SKM-1 (cell line): ENCODE measurements around the gene APOL3.
"Not testable (repeated sequence)": the region's sequence is repeated elsewhere in the genome, so short reads cannot be mapped to it uniquely, and the experiment has no call there.

Source experiments
- DNase-seq: peaks from one replicate; lab custom pipeline; 2025; ENCODE audit not compliant: unreplicated experiment; lab: John Stamatoyannopoulos, UW

Gene APOL3

GRCh38 chr22:36136988-36137387 is 23.6 kb downstream of the APOL3 start:
- DNase-seq: no peak

GRCh38 chr22:36136475-36136874 is 24.1 kb downstream of the APOL3 start:
- no peak for DNase-seq

DNA sequence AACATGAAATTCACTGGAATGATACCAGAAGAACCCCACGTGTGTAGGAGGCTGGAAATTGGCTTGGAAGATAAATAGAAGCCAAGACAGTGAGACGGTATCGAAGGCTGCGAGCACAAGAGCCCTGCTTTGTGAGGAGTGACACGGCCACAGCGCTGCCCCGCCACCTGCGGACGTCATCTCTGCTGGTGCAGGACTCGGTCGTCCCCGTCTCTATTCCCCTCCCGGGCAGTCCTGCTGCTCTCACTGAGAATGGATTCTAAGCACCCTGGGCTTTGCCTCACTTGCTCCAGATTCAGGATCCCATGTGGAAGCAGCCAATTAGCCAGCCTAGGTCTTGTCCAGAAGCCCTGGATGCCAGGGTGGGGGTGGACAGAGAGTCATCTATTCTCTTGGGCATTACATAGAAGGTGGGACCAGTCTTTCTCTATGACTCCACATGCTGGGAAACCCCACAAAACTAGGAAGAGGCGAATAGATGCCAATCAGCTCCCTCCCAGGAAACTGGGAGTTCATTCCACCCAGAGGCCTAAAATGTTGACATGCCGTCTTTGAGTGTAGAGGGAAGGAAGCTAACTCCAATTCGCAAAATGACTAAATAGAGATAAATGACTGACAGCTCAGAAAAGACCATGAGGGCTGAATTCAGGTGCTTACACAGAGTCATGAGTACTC is 25.1 kb downstream of the APOL3 start:
- no peak for DNase-seq

DNA sequence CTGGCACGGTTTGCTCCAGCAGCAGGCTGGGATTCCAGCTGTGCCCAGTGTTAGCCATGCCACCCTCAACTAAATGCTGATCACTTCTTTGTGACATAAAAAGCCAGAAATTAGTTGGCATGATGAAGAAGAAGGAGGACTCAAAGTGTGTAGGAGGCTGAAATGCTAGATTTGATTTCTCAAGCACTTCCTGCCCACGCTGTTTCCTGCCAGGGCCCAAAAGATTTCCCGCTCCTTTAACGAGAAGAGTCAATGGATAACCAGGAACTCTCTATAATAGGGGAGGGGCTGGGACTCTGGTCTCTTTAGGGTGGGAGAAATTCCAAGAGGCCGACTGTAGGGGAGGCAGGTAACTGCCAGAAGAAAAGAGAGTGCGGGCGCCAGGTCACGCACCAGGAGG is 26.4 kb downstream of the APOL3 start:
- DNase-seq: no peak

- DNase-seq: no peak
Measured at GRCh38 chr22:36131907-36132306, 28.6 kb downstream of the APOL3 start.

DNA sequence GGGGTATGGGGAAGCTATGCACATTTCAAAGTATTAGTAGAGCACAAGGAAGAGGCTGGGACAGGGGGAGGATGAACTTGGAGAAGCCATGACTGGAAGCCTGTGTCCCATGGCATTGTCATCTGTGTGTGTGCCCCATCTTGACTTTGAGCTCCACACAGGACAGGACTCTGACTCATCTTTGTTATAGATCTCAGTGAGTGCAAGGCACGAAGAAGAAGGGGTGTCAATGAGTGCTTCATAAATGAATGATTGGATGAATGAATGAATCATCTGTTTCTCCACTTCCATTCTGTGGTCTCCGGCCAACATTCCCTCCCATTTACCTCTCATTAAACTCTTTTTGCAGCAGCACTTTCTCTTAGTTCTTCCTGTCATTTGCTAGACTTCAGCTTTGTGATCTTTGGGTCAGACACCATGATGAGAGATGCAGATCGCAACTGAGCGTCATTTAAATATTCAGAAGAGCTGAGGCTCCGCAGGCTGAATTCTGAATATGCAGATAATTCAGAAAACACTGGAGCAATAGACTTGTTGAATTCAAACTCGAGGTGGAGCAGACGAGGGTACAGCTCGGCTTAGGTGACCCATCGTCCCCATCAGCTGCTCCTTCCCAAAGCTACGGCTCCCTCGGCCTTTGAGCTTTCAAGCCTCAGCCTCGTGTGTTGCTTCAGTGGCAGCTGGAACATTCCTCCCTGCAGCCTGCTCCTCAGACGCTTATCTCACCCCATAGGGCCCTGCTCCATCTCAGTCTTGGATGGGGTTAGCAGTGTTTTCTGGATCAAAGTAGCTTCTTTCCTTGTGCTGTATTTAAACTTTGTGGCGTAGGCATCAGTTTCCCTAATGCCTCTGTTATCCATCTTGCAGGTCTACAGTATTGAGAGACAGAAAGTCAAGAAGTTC is 30.8 kb downstream of the APOL3 start:
- DNase-seq: no peak

GRCh38 chr22:36129071-36129470 is 31.5 kb downstream of the APOL3 start:
- DNase-seq: no peak

GRCh38 chr22:36125994-36126531 is 34.5 kb downstream of the APOL3 start:
- no peak for DNase-seq

DNA sequence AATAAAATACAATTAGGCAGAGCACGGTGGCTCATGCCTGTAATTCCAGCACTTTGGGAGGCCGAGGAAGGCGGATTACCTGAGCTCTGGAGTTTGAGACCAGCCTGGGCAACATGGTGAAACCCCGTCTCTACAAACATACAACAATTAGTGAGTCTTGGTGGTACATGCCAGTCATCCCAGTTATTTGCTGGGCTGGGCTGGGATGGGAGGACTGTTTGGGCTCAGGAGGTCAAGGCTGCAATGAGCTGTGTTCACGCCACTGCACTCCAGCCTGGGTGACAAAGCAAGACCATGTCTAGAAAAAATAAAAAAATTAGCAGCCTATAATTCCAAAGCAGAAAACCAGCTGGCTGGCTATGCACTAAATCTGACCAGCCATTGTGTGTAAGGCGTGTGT is 35.1 kb downstream of the APOL3 start:
- DNase-seq: no peak

DNA sequence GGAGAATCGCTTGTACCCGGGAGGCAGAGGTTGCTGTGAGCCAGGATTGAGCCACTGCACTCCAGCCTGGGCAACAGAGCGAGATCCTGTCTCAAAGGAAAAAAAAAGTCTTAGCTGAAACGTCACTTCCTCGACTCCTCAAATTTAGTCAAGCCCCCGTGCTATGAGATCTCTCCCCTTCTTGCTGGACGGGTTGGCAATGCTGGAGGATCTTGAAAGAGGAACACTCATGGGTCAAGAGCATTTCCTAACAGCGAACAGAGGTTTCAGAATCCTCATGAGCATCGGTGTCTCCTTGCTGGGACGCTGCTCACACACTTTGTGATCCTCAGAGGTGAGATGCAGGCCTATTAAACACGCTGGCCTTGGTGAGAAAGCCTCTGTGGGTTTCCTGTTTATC is 35.9 kb downstream of the APOL3 start:
- no peak for DNase-seq

DNA sequence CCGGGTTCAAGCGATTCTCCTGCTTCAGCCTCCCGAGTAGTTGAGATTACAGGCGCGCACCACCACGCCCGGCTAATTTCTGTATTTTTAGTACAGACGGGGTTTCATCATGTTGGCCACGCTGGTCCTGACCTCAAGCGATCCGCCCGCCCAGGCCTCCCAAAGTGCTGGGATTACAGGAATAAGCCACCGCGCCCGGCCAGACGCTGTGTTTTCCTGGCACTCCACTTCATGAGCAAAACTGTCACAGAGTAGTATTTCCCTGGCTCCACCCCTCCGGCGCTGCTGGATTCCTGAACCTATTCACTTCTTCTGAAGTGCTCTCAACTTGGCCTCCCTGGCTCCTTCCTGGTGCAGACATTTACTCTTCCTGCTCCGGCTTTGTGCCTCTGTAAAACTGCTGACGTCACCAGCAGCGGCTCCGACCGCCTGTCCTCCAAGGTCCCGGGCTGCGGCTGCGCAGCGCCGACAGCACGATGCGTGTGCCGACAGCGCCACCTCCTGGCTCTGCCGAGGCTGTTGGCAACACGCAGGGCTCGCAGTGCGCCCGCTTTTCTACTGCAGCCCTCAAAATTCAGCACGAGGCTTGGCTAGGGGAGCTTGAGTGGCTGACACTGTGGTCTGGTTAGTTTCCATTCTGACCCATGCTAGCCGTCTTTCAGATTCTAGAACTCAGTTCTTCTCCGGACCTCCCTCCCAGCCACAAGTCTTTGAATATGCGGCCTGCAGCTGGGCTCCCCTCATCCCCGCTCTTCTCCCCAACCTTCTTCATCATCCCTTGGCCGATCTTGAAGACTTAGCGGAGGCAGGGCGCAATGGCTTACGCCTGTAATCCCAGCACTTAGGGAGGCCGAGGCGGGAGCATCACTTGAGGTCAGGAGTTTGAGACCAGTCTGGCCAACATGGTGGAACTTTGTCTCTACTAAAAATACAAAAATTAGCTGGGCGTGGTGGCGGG is 36.6 kb downstream of the APOL3 start:
- DNase-seq: peak; percentile 86

DNA sequence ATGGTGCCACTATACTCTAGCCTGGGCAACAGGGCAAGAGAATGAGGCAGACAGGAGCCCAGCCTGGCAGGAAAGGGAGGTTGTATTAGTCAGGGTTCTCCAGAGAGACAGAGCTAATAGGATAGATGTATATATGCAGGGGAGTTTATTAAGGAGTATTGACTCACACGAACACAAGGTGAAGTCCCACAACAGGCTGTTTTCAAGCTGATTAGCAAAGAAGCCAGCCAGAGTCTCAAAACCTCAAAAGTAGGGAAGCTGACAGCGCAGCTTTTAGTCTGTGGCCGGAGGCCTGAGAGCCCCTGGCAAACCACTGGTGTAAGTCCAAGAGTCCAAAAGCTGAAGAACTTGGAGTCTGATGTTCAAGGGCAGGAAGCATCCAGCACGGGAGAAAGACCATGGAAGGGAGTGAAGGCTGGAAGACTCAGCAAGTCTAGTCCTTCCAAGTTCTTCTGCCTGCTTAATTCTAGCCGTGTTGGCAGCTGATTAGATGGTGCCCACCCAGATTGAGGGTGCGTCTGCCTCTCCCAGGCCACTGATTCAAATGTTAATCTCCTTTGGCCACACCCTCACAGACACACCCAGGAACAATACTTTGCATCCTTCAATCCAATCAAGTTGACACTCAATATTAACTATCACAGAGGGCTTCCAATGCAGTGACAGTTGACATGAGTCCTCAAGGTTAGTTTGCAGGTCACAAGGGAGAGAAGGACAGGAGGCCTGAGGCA is 39.8 kb downstream of the APOL3 start:
- DNase-seq: not testable (repeated sequence)

DNA sequence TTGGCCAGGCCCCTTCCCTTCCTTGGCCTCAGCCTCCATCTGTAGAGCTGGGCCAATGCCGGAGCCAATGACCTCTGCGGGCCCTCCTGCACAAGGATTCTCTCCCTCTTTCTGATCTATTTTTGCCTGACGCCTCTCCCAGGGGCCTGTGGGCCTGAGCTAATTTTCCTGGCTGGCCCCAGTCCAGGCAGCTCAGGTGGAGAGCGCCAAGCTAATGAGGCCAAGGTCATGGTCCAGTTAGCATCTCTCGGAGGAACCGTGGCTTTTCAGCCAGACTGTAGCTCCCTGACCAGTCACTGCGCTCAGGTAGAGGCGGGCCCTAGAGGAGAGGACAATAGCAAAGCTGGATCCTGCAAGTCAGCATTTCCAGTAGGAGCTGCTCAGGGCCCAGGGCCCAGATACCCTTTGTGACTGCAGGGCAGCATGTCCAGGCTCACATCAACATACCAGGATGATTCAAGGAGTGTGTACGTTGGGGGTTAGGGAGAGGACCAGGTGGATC is 43.5 kb downstream of the APOL3 start:
- no peak for DNase-seq

DNA sequence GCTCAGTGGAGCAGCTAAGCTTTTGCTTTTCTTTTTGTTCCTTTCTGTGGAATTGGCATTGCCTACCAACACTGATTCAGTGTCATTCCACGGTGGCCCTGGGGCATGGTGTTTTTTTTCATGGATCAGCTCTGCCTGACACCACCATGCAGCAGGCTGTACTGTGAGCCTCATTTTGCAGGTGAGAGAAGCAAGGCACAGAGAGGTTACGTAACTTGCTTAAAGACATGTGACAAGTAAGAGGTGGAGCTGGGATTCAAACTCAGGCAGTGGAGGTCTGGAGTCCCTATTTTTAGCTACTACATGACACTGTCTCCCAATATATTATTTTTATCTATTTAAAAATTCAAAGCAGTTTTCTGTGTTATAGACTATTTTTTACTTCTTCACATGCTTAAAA is 44.4 kb downstream of the APOL3 start:
- DNase-seq: no peak

DNA sequence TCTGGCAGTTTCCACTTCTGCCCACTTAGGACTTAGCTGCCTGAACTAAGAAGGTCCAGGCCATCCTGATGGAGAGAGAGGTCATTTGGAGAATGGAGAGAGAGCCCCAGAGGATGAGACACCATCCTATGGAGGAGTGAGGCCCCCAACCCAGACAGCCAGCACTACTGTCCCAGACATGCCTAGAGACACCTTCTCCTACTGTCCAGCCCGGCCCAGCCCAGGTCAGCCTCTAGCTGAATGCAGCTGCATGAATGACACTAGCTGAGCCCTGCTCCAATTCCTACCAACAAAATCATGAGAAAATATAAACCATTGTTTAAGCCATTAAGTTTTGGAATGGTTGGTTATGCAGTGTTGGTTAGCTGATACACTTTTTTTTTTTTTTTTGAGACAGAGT is 47.4 kb downstream of the APOL3 start:
- DNase-seq: no peak

GRCh38 chr22:36111316-36111715 is 49.2 kb downstream of the APOL3 start:
- no peak for DNase-seq

GRCh38 chr22:36110306-36110881 is 50.2 kb downstream of the APOL3 start:
- DNase-seq: no peak

DNA sequence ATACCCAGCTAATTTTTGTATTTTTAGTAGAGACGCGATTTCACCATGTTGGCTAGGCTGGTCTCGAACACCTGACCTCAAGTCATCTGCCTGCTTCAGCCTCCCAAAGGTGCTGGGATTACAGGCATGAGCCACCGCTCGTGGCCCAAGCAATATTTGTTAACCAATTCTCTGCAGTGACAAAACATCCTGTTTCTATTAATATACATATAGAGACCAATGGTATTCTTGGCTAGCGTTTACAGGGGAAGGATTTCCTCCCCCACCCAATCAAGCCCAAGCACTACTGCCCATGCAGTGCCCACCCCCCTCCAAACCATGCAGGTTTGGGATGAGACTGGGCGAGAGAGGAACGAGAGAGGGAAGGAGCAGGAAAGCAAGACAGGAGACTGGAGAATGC is 53.1 kb downstream of the APOL3 start:
- no peak for DNase-seq

DNA sequence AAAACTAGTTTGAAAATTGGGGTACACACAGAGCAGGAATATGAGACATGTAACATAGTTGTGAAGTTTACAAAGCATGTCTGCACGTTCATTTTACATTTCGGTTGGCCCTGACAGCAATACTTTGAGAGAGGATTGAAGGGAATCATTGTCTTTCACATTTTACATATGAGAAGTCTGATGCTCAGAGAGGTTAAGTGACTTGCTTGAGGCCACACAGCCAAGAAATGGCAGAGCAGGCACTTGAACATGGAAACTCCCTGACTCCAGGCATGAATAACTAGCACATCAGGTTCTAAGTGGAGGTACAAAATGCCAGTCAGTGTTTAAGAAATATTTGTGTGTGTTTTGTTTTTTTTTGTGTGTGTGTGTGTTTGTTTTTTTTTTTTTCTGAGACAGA is 53.6 kb downstream of the APOL3 start:
- DNase-seq: no peak

- no peak for DNase-seq
Measured at GRCh38 chr22:36104988-36105387, 55.6 kb downstream of the APOL3 start.
